GM12878 (cell line): ENCODE data around the gene MBNL1. TPM values are rescaled to one million over a fixed set of nuclear protein-coding genes. Genes with fewer than 3 reads are reported as not detected.

Experiments
- ATAC-seq: fragments of 200-7000 bp; cut with Tn5 transposase; 3 replicates; pipeline ENCODE4 v1.9.1; 2020; ENCODE audit warnings: mild to moderate bottlenecking, moderate library complexity
- BruUV-seq: library from RNA; stranded (reverse); fragments of 400-500 nt; replicated peaks from 2 replicates; lab custom pipeline; 2021; lab: Mats Ljungman, UMichigan
- CTCF ChIA-PET: fragments of 300-600 bp; sonication (Branson Sonifier 250); formaldehyde crosslinking; extraction: SDS; loops from one replicate; lab custom pipeline; 2021; ENCODE audit warnings: inconsistent platforms; lab: Yijun Ruan, JAX
- POLR2A ChIA-PET: fragments of 350-600 bp; formaldehyde crosslinking; extraction: SDS; loops from one replicate; lab custom pipeline; 2021; ENCODE audit warnings: inconsistent platforms; lab: Charles Lee
- RAD21 ChIA-PET: fragments of 300-600 bp; sonication (Branson Sonifier 250); formaldehyde crosslinking; loops from one replicate; lab custom pipeline; 2023; ENCODE audit warnings: antibody characterized with exemption; ENCODE audit not compliant: unreplicated experiment; lab: Charles Lee
- SMC1A ChIA-PET: fragments of 300-600 bp; sonication (Branson Sonifier 250); formaldehyde crosslinking; loops from one replicate; lab custom pipeline; 2023; ENCODE audit not compliant: unreplicated experiment, uncharacterized antibody; lab: Charles Lee
- DNase-seq: peaks from one replicate; pipeline ENCODE4 v3.0.0-alpha.2; 2011; ENCODE audit warnings: low read depth, low spot score
- FAIRE-seq: peaks from 3 replicates; lab custom pipeline; 2011; peaks lifted over from hg19 to GRCh38; lab: Jason Lieb, UNC
- H2AFZ ChIP-seq: 2 replicates; pipeline ENCODE4 v1.6.0; 2011; ENCODE audit warnings: low read depth, low read length, control low read depth; ENCODE audit not compliant: control insufficient read depth
- H3K27ac ChIP-seq: 2 replicates; pipeline ENCODE4 v1.5.1; 2011; ENCODE audit warnings: control low read depth; ENCODE audit not compliant: control insufficient read depth, insufficient read depth
- H3K27me3 ChIP-seq, 2 experiments: replicated peaks in 1 of 2; 2 replicates each; pipeline versions ENCODE4 v1.6.0 to v1.6.1; 2011; ENCODE audit warnings: low read length in 1 of 2; ENCODE audit not compliant: control insufficient read depth in 2 of 2, insufficient read depth in 2 of 2
- H3K36me3 ChIP-seq, 2 experiments: 2 replicates each; pipeline ENCODE4 v1.5.1; 2011; ENCODE audit warnings: low read length in 1 of 2; ENCODE audit not compliant: control insufficient read depth in 2 of 2, insufficient read depth in 2 of 2
- H3K4me1 ChIP-seq: 2 replicates; pipeline ENCODE4 v1.6.1; 2011; ENCODE audit warnings: mild to moderate bottlenecking, low read length, moderate library complexity, mixed read lengths; ENCODE audit not compliant: control insufficient read depth, insufficient read depth
- H3K4me2 ChIP-seq: 2 replicates; pipeline ENCODE4 v1.6.0; 2011; ENCODE audit warnings: control low read depth; ENCODE audit not compliant: control insufficient read depth, insufficient read depth
- H3K4me3 ChIP-seq: fragments of 200-600 bp; sonication (generic); 2 replicates; pipeline ENCODE4 v1.5.1; 2016
- H3K79me2 ChIP-seq: 2 replicates; pipeline ENCODE4 v1.6.0; 2011; ENCODE audit warnings: low read length; ENCODE audit not compliant: control insufficient read depth, insufficient read depth
- H3K9ac ChIP-seq: 2 replicates; pipeline ENCODE4 v1.8.0; 2011; ENCODE audit warnings: low read length, control low read depth, mixed read lengths; ENCODE audit not compliant: control insufficient read depth, insufficient read depth
- H3K9me3 ChIP-seq: replicated peaks from 3 replicates; pipeline ENCODE4 v1.5.1; 2011; ENCODE audit warnings: mild to moderate bottlenecking, low read length; ENCODE audit not compliant: control insufficient read depth, insufficient read depth
- H4K20me1 ChIP-seq: 2 replicates; pipeline ENCODE4 v1.6.0; 2011; ENCODE audit not compliant: control insufficient read depth, insufficient read depth
- IRF4 ChIP-seq: IDR thresholded peaks from 2 replicates; pipeline ENCODE4 v1.6.1; 2011; ENCODE audit warnings: low read depth, low read length
- KAT2A ChIP-seq: conservative IDR thresholded peaks from 2 replicates; pipeline ENCODE4 v1.6.1; 2011; ENCODE audit warnings: low read depth, low read length; ENCODE audit not compliant: control insufficient read depth
- NFIC ChIP-seq: IDR thresholded peaks from 2 replicates; pipeline ENCODE4 v1.6.1; 2012; ENCODE audit warnings: low read depth, mild to moderate bottlenecking, inconsistent platforms, low read length, moderate library complexity
- RBBP5 ChIP-seq: fragments of 200-600 bp; sonication (generic); conservative IDR thresholded peaks from 2 replicates; pipeline ENCODE4 v1.6.1; 2016
- TARDBP ChIP-seq: IDR thresholded peaks from 2 replicates; pipeline ENCODE4 v1.6.1; 2016; ENCODE audit warnings: borderline replicate concordance
- TCF3 ChIP-seq: IDR thresholded peaks from 2 replicates; pipeline ENCODE4 v1.6.1; 2012; ENCODE audit warnings: low read depth, mild to moderate bottlenecking, low read length, borderline replicate concordance; ENCODE audit not compliant: insufficient read depth
- ZNF274 ChIP-seq: IDR thresholded peaks from one replicate; pipeline ENCODE4 v1.8.0; 2011; ENCODE audit not compliant: insufficient read length, insufficient read depth
- WGBS: methylation state at CpG from one replicate; pipeline ENCODE4 v1.1.6; 2016; ENCODE audit warnings: low lambda C conversion rate; ENCODE audit not compliant: insufficient replicate concordance, insufficient coverage; ENCODE audit errors: missing lambda C conversion rate; 5-methylcytosine and 5-hydroxymethylcytosine counted together
- in situ Hi-C: fragments of 300-500 bp; cut with MboI; formaldehyde crosslinking; loops from 9 replicates; pipeline ENCODE4 v1.14.3; 2018; ENCODE audit warnings: mixed read lengths
- intact Hi-C: fragments of 100-400 bp; cut with micrococcal nuclease; formaldehyde crosslinking; loops from one replicate; pipeline ENCODE4 v1.14.2; 2022; ENCODE audit not compliant: unreplicated experiment
- polyA plus RNA-seq, 11 experiments: library from polyadenylated mRNA; depleted of rRNA in 4 of 11; unstranded in 6 of 11; stranded (reverse) in 5 of 11; fragments of >200 nt; fragmentation: Nextera tagmentation in 4 of 11; fragmentation: Illumina TruSeq in 1 of 11; extraction: Ambion mirVana in 4 of 11; extraction: Trizol in 1 of 11; gene quantifications; 1 replicate in 1 of 11; 2 replicates in 10 of 11; pipeline versions ENCODE4 v1.2.1 to v1.2.3, GENCODE V29; 2011 to 2016; ENCODE audit warnings: inconsistent platforms in 2 of 11, missing spikeins in 2 of 11, low read depth in 1 of 11
- total RNA-seq, 4 experiments: library from RNA; depleted of rRNA in 3 of 4; stranded (reverse); fragments of >200 nt in 3 of 4; fragmentation: Illumina TruSeq in 1 of 4; extraction: Trizol in 1 of 4; gene quantifications; 2 replicates each; pipeline versions ENCODE4 v1.2.1 to v1.2.3, GENCODE V29; 2013 to 2021

The MBNL1 gene
- total and polyA plus RNA-seq, 10 of the 15 experiments (the other 5 are each of a cell fraction or from before 2014, with no cell fraction given) = 59.6 to 337 (median 143) TPM

- no peaks in the 10 kb centered on the region for H3K27me3 ChIP-seq
- H3K9ac ChIP-seq = no peak overlapping the region
- POLR2A ChIA-PET = interaction anchor here (0.9 to 1.7 kb wide), 2 partner anchors 11 to 13 kb away, joined by 3 to 11 read pairs; no protein-coding TSS in a partner anchor
- SMC1A ChIA-PET = interaction anchor here (1.2 to 3.5 kb wide), 20 partner anchors 7 to 150 kb away, joined by 3 to 25 read pairs (median 8); no protein-coding TSS in a partner anchor
- peaks cover 93% of the 10 kb centered on the region for H3K79me2 ChIP-seq
- intact Hi-C loops (no loop called here), in situ Hi-C loops (no loop called here)
- H3K36me3 ChIP-seq = peaks cover 3 to 9% of the 10 kb centered on the region in 2 experiments
- no peak overlapping the region for H3K4me2 ChIP-seq
- H3K27ac ChIP-seq = peak overlapping the region; percentile 47; the same call in 1 of the 2 replicates
- H3K4me1 ChIP-seq = peaks cover 38% of the 10 kb centered on the region
- CTCF ChIA-PET = interaction anchor here (0.8 to 2.4 kb wide), 5 partner anchors 12 to 150 kb away, joined by 3 to 14 read pairs (median 9); no protein-coding TSS in a partner anchor
- TF ChIP-seq TCF3 = no peak
- no peak for TF ChIP-seq KAT2A
- no peak for TF ChIP-seq TARDBP
- no peak for TF ChIP-seq ZNF274
- TF ChIP-seq RBBP5 = no peak
- no peak for FAIRE-seq
- 0 out of 3 replicates have a peak, but pooled peaks have one; percentile 8 for ATAC-seq
- BruUV-seq = no TSS peak
- H3K9me3 ChIP-seq = peaks cover 2% of the 10 kb centered on the region
- no peaks in the 10 kb centered on the region for H4K20me1 ChIP-seq
- RAD21 ChIA-PET = interaction anchor here (0.7 to 3.2 kb wide), 8 partner anchors 10 to 156 kb away, joined by 3 to 12 read pairs (median 5); no protein-coding TSS in a partner anchor
- DNase-seq = no peak
- 63% methylated on average over 1 of the region's 1 CpG for WGBS
- H3K4me3 ChIP-seq = no peak overlapping the region
- H2AFZ ChIP-seq = no peak overlapping the region
These were observed 65.2 kb downstream of the MBNL1 start for GRCh38 chr3:152333928-152334327.

- Histone ChIP-seq H3K27me3 (no peaks in the 10 kb centered on the region), H3K9ac (no peak overlapping the region), H3K4me1 (peaks cover 41% of the 10 kb centered on the region), H3K36me3 (peaks cover 3 to 9% of the 10 kb centered on the region in 2 experiments), H4K20me1 (no peaks in the 10 kb centered on the region), H3K4me2 (peak overlapping the region; percentile 68), H3K9me3 (peaks cover 2% of the 10 kb centered on the region), H3K27ac (peak overlapping the region; percentile 47), H3K79me2 (peaks cover 88% of the 10 kb centered on the region), H2AFZ (no peak overlapping the region), H3K4me3 (peak overlapping the region; percentile 1; the same call in 1 of the 2 replicates)
- CTCF ChIA-PET = interaction anchor here (1.6 kb wide), 1 partner anchor 62 kb away, joined by 9 read pairs; no protein-coding TSS in a partner anchor
- ATAC-seq = no peak
- WGBS = 41% methylated on average over 3 of the region's 3 CpGs
- intact Hi-C loops = no loop called here
- POLR2A ChIA-PET = interaction anchor here (0.7 kb wide), 1 partner anchor 30 kb away, joined by 4 read pairs; no protein-coding TSS in a partner anchor
- DNase-seq = no peak
- no TSS peak for BruUV-seq
- TF ChIP-seq IRF4 = no peak
- TF ChIP-seq NFIC = peak; percentile 6; the same call in 1 of the 2 replicates
- in situ Hi-C loops = no loop called here
- SMC1A ChIA-PET = interaction anchor here (1.2 to 1.7 kb wide), 3 partner anchors 20 to 111 kb away, joined by 3 read pairs; no protein-coding TSS in a partner anchor
- no peak for FAIRE-seq
- RAD21 ChIA-PET = interaction anchor here (0.7 to 1.3 kb wide), 3 partner anchors 11 to 60 kb away, joined by 3 to 4 read pairs (median 4); no protein-coding TSS in a partner anchor
These were observed 66.0 kb downstream of the MBNL1 start for GRCh38 chr3:152334761-152335160.
